Measurements from ENCODE around the gene KIF2C. TPM values are rescaled to one million over a fixed set of nuclear protein-coding genes. Genes with fewer than 3 reads are reported as not detected.
"Not testable (repeated sequence)": the region's sequence is repeated elsewhere in the genome, so short reads cannot be mapped to it uniquely, and the experiment has no call there.

Gene KIF2C
- polyA plus RNA-seq, 2 donors: 4.5 to 9.4 TPM

- Histone ChIP-seq H3K27me3 (ENCODE audit: control insufficient read depth in 1 of 2, insufficient read depth in 2 of 2, low read length in 2 of 2) (no peaks in the 10 kb centered on the region), H3K4me3 (ENCODE audit: low read depth in 1 of 2, low read length in 2 of 2) (peak within 1 kb of the TSS in 1 of 2 donors; percentile 4), H3K9me3 (ENCODE audit: control insufficient read depth in 2 of 2, insufficient read depth in 1 of 2, low read depth in 1 of 2, low read length in 1 of 2) (no peaks in the 10 kb centered on the region), H3K27ac (ENCODE audit: low read depth in 2 of 2, low read length in 1 of 2) (peak within 1 kb of the TSS; percentile 99 to 100), H3K4me1 (ENCODE audit: control insufficient read depth in 2 of 2, insufficient read depth in 2 of 2, low read length in 1 of 2) (peaks cover 17 to 54% of the 10 kb centered on the region in 2 donors), H3K36me3 (ENCODE audit: control insufficient read depth in 2 of 2, insufficient read depth in 2 of 2, low read length in 1 of 2) (peaks cover 9 to 34% of the 10 kb centered on the region in 2 donors)
- WGBS, 2 donors: 19 to 23% methylated on average over 21 to 23 of the region's 23 CpGs
These were observed 68.7 kb downstream of the KIF2C start, which contains the start of gene BTBD19 for GRCh38 chr1:44808063-44808937. Gene BTBD19, plus strand, starts transcription at chr1:44808523. Its CDS starts 298 bp downstream, at chr1:44808821.

- Histone ChIP-seq H3K4me3 (ENCODE audit: low read depth in 1 of 2, low read length in 2 of 2) (no peak overlapping the region), H3K9me3 (ENCODE audit: control insufficient read depth in 2 of 2, insufficient read depth in 1 of 2, low read depth in 1 of 2, low read length in 1 of 2) (no peaks in the 10 kb centered on the region), H3K27me3 (ENCODE audit: control insufficient read depth in 1 of 2, insufficient read depth in 2 of 2, low read length in 2 of 2) (no peaks in the 10 kb centered on the region), H3K36me3 (ENCODE audit: control insufficient read depth in 2 of 2, insufficient read depth in 2 of 2, low read length in 1 of 2) (peaks cover 2 to 24% of the 10 kb centered on the region in 2 donors), H3K4me1 (ENCODE audit: control insufficient read depth in 2 of 2, insufficient read depth in 2 of 2, low read length in 1 of 2) (peaks cover 17 to 50% of the 10 kb centered on the region in 2 donors), H3K27ac (ENCODE audit: low read depth in 2 of 2, low read length in 1 of 2) (peak overlapping the region; percentile 99 to 100)
- 38 to 43% methylated on average over 6 of the region's 6 CpGs for WGBS, 2 donors
These were observed 69.6 kb downstream of the KIF2C start for GRCh38 chr1:44808938-44809917.

GRCh38 chr1:44810101-44810761, 70.6 kb downstream of the KIF2C start:
- peaks cover 17 to 50% of the 10 kb centered on the region in 2 donors for H3K4me1 ChIP-seq (ENCODE audit: control insufficient read depth in 2 of 2, insufficient read depth in 2 of 2, low read length in 1 of 2)
- 28 to 42% methylated on average over 12 of the region's 12 CpGs for WGBS, 2 donors
- H3K36me3 ChIP-seq (ENCODE audit: control insufficient read depth in 2 of 2, insufficient read depth in 2 of 2, low read length in 1 of 2): peaks cover 0 to 18% of the 10 kb centered on the region in 2 donors
- H3K27ac ChIP-seq (ENCODE audit: low read depth in 2 of 2, low read length in 1 of 2): peak overlapping the region; percentile 99 to 100
- no peak overlapping the region for H3K4me3 ChIP-seq (ENCODE audit: low read depth in 1 of 2, low read length in 2 of 2)
- no peaks in the 10 kb centered on the region for H3K27me3 ChIP-seq (ENCODE audit: control insufficient read depth in 1 of 2, insufficient read depth in 2 of 2, low read length in 2 of 2)
- no peaks in the 10 kb centered on the region for H3K9me3 ChIP-seq (ENCODE audit: control insufficient read depth in 2 of 2, insufficient read depth in 1 of 2, low read depth in 1 of 2, low read length in 1 of 2)

- H3K4me1 ChIP-seq (ENCODE audit: control insufficient read depth in 2 of 2, insufficient read depth in 2 of 2, low read length in 1 of 2): peaks cover 17 to 50% of the 10 kb centered on the region in 2 donors
- H3K9me3 ChIP-seq (ENCODE audit: control insufficient read depth in 2 of 2, insufficient read depth in 1 of 2, low read depth in 1 of 2, low read length in 1 of 2); H3K4me3 ChIP-seq (ENCODE audit: low read depth in 1 of 2, low read length in 2 of 2); H3K27me3 ChIP-seq (ENCODE audit: control insufficient read depth in 1 of 2, insufficient read depth in 2 of 2, low read length in 2 of 2): not testable (repeated sequence)
- 82 to 90% methylated on average over 4 of the region's 4 CpGs for WGBS, 2 donors
- peak overlapping the region; percentile 99 to 100 for H3K27ac ChIP-seq (ENCODE audit: low read depth in 2 of 2, low read length in 1 of 2)
- peaks cover 0 to 15% of the 10 kb centered on the region in 2 donors for H3K36me3 ChIP-seq (ENCODE audit: control insufficient read depth in 2 of 2, insufficient read depth in 2 of 2, low read length in 1 of 2)
These were observed 71.1 kb downstream of the KIF2C start for GRCh38 chr1:44810762-44811105.

- Histone ChIP-seq H3K27me3 (ENCODE audit: control insufficient read depth in 1 of 2, insufficient read depth in 2 of 2, low read length in 2 of 2) (no peaks in the 10 kb centered on the region), H3K36me3 (ENCODE audit: control insufficient read depth in 2 of 2, insufficient read depth in 2 of 2, low read length in 1 of 2) (peaks cover 0 to 10% of the 10 kb centered on the region in 2 donors), H3K4me3 (ENCODE audit: low read depth in 1 of 2, low read length in 2 of 2) (no peak overlapping the region), H3K9me3 (ENCODE audit: control insufficient read depth in 2 of 2, insufficient read depth in 1 of 2, low read depth in 1 of 2, low read length in 1 of 2) (no peaks in the 10 kb centered on the region), H3K27ac (ENCODE audit: low read depth in 2 of 2, low read length in 1 of 2) (no peak overlapping the region), H3K4me1 (ENCODE audit: control insufficient read depth in 2 of 2, insufficient read depth in 2 of 2, low read length in 1 of 2) (peaks cover 17 to 46% of the 10 kb centered on the region in 2 donors)
- 75 to 83% methylated on average over 8 of the region's 8 CpGs for WGBS, 2 donors
These were observed 71.6 kb downstream of the KIF2C start for GRCh38 chr1:44811234-44811633.

GRCh38 chr1:44812822-44813543, 73.3 kb downstream of the KIF2C start:
- Histone ChIP-seq H3K4me1 (ENCODE audit: control insufficient read depth in 2 of 2, insufficient read depth in 2 of 2, low read length in 1 of 2) (peaks cover 17 to 29% of the 10 kb centered on the region in 2 donors), H3K9me3 (ENCODE audit: control insufficient read depth in 2 of 2, insufficient read depth in 1 of 2, low read depth in 1 of 2, low read length in 1 of 2) (no peaks in the 10 kb centered on the region), H3K4me3 (ENCODE audit: low read depth in 1 of 2, low read length in 2 of 2) (peak overlapping the region; percentile 5 to 49), H3K36me3 (ENCODE audit: control insufficient read depth in 2 of 2, insufficient read depth in 2 of 2, low read length in 1 of 2) (peaks cover 0 to 10% of the 10 kb centered on the region in 2 donors), H3K27ac (ENCODE audit: low read depth in 2 of 2, low read length in 1 of 2) (peak overlapping the region; percentile 81 to 88), H3K27me3 (ENCODE audit: control insufficient read depth in 1 of 2, insufficient read depth in 2 of 2, low read length in 2 of 2) (no peaks in the 10 kb centered on the region)
- 57 to 72% methylated on average over 46 to 48 of the region's 48 CpGs for WGBS, 2 donors

GRCh38 chr1:44815926-44816325, 76.3 kb downstream of the KIF2C start:
- H3K36me3 ChIP-seq (ENCODE audit: control insufficient read depth in 2 of 2, insufficient read depth in 2 of 2, low read length in 1 of 2); H3K4me1 ChIP-seq (ENCODE audit: control insufficient read depth in 2 of 2, insufficient read depth in 2 of 2, low read length in 1 of 2); H3K27ac ChIP-seq (ENCODE audit: low read depth in 2 of 2, low read length in 1 of 2); H3K27me3 ChIP-seq (ENCODE audit: control insufficient read depth in 1 of 2, insufficient read depth in 2 of 2, low read length in 2 of 2); H3K4me3 ChIP-seq (ENCODE audit: low read depth in 1 of 2, low read length in 2 of 2); H3K9me3 ChIP-seq (ENCODE audit: control insufficient read depth in 2 of 2, insufficient read depth in 1 of 2, low read depth in 1 of 2, low read length in 1 of 2): not testable (repeated sequence)
- 92% methylated on average over 9 of the region's 9 CpGs for WGBS, 2 donors

- H3K4me1 ChIP-seq (ENCODE audit: control insufficient read depth in 2 of 2, insufficient read depth in 2 of 2, low read length in 1 of 2): peaks cover 0 to 11% of the 10 kb centered on the region in 2 donors
- no peak overlapping the region for H3K4me3 ChIP-seq (ENCODE audit: low read depth in 1 of 2, low read length in 2 of 2)
- H3K27ac ChIP-seq (ENCODE audit: low read depth in 2 of 2, low read length in 1 of 2): no peak overlapping the region
- H3K27me3 ChIP-seq (ENCODE audit: control insufficient read depth in 1 of 2, insufficient read depth in 2 of 2, low read length in 2 of 2): no peaks in the 10 kb centered on the region
- 75 to 76% methylated on average over 2 of the region's 2 CpGs for WGBS, 2 donors
- H3K36me3 ChIP-seq (ENCODE audit: control insufficient read depth in 2 of 2, insufficient read depth in 2 of 2, low read length in 1 of 2): peaks cover 0 to 5% of the 10 kb centered on the region in 2 donors
- H3K9me3 ChIP-seq (ENCODE audit: control insufficient read depth in 2 of 2, insufficient read depth in 1 of 2, low read depth in 1 of 2, low read length in 1 of 2): no peaks in the 10 kb centered on the region
These were observed 77.7 kb downstream of the KIF2C start for GRCh38 chr1:44817307-44817706.

All from esophagus (tissue), 2 donors.